GM18907 (cell line): ENCODE measurements around the gene SGSM1.

Experiments used
- ATAC-seq: cut with Tn5 transposase; IDR thresholded peaks from one replicate; pipeline ENCODE4 v1.9.1; 2021; ENCODE audit warnings: mild to moderate bottlenecking, moderate library complexity; ENCODE audit not compliant: unreplicated experiment

SGSM1 gene

DNA sequence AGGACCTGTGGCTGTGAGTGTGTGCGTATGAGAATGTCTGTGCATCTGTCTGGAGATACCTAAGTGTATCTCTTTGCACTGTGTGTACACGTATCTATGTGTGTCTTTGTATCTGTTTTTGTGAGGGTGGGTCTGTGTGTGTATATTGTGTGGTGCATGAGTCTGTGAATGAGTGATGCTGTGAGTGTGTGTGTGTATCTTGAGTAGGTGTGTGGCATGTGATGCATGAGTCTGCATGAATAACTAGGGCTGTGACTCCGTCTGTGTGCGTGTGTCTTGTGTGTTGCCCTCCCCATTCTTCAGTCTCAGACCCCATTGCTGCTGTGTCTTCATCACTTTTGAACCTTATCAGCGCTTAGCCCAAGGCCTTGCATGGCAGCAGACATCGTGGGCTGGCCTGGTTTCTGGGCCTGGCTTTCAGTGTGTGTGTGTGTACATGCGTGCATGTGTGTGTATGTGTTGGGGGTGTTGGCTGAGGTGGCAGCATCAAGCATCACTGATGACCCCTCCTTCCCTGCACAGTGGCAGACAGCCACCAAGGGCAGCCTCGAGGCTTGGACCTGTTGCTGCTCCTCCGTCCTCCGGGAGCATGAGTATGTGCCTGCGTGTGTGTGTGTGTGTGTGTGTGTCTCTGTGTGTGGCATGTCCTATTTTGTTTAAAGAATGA, 1.4 kb downstream of the SGSM1 start:
- ATAC-seq = no peak

DNA sequence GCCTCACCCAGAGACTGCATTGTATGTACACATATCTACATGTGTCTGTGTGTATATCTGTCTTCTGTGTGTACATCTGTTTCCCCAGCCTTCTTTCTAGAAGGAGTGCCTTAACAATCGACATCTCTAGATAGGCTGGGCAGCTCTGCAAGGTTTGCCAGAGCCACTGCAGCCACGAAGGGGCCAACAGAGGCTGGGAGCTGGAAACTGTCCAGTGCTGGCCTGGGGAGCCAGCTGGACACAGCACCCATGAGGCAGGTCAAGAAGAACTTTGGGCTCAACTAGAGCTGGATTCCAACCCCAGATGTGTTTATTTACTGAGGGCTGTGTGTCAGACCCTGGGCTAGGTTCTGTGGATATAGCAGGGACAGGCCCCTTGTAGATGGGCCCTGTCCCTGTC, 3.3 kb downstream of the SGSM1 start:
- no peak for ATAC-seq

DNA sequence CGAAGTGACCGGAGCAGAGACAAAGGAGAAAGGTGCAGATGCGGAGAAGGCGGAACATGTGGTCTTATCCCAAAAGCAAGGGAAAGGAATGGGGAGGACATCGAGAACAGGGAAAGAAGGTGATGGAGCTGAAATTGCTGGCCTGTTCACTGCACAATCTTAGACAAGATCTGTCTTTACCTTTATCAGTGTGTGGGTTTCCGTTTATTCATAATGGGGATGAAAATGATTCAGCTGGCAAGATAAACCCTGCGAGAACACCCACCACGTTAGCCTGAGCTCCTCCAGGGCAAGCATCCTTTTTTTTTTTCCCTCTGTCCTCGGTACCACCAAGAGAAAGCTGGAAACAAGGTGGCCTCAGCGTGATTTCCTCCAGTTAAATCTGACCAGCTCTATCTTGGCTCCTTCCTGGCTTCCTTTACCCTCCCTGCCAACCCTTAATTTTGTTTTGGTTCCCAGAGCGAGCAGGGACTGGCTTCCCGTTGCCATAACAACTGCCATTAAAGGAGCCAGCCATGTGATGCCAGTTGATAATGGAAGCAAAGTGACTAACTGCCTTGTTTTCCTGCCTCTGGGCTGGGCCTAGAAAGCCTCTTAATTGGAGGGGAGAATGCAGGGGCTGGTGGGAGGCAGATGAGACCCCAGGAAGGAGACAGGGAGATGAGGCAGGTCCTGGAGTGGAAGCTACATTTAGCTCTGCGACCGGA, 4.2 kb downstream of the SGSM1 start:
- no peak for ATAC-seq

DNA sequence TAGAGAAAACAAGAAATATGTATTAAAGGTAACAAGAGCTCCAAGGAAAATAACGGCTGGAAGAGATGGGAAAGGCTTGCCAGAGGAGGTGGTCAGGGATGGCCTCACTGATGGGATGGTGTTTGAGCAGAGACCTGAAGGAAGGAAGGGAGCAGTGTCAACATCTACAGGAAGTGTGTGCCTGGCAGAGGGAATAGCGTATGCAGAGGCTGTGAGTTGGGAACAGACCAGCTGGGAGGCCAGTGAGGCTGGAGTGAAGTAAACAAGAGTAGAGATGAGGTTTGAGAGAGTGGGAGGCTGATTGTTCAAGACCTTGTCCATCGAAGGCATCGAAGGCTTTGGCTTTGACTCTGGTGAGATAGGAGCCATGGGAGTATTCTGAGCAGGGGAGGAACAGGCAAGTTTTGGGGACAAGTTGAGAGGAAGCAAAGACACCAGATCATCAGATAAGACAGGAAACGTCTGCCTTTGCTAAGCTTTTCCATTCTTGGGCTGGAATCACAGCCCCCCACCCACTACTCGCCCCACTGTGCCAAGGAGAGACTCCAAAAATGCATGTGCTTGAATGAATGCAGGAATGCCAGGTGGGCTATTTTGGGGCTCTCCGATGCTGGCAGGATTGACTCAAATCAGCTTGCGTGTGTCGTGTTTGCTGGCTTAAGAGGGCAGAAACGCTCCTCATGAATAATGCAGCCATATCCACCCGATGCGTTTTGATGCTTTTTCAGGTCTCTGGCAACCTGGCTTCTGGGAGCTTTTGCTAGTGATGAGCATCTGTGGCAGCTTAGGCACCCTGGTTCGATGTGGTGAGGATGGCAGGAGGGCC, 7.2 kb downstream of the SGSM1 start:
- no peak for ATAC-seq

- ATAC-seq = no peak
Observed at GRCh38 chr22:24813861-24814770, 8.1 kb downstream of the SGSM1 start.

DNA sequence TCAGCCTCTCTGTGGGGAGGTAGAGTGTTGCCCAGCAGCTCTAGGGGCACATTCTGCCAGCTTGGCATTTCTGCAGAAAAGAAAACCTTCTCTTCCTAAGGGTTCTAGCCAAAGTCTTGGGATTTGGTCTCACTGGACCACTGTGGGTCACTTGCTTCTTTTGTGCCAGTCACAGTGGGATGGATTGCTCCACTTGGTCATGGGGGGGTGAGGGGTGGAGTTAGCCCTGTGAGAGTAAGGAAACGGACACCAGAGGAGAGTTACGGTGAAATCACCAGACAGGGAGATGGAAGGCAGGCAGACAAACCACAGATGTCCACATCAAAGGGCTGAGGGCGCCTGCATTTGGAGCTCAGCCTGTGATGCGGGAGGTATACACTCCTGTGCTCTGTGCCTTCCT, 10.8 kb downstream of the SGSM1 start:
- no peak for ATAC-seq

- no peak for ATAC-seq
Observed at GRCh38 chr22:24819487-24819886, 13.5 kb downstream of the SGSM1 start.

DNA sequence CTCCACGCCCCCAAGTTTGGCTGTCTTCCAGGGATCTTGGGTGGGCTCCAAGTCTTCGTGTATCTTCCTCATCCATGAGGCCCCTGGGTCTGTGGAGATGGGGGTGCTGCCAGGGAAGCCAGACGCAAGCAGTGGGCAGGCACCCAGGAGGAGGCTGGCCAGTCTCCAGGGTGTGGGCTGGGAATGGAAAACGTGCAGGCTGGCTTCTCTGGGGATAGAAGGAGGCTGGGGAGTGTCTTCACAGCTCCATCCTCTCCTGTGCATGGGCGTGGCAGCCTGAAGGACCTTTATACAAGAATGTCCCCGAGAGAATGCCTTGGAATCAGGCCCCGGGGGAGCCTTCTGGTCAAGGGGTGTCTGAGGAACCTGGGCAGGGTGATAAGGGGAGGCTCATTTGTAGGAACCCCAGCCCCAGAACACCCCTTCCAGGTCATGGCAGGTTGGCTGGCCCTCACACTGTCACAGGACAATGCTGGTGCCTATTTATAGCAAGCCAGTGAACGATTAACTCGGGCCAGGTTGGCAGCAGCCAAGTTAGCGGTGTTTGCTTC, 14.0 kb downstream of the SGSM1 start:
- no peak for ATAC-seq

DNA sequence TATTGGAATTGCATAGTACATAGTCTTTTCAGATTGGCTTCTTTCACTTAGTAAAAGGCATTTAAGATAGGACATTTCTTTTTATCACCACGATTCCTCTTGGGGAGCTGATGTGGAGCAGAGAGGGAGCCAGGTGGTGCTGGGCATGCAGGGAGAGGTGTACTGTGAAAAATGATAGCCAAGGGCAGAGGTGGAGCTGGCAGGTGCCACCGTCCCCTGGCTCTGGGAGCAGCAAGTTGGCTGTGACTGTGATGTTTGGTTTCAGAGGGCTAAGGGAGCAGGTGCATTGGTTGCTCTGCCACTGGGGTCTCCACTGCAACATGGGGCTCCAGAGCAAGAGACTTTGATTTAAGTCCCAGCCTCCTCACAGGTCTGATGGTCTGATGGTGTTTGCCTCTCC, 16.5 kb downstream of the SGSM1 start:
- no peak for ATAC-seq

DNA sequence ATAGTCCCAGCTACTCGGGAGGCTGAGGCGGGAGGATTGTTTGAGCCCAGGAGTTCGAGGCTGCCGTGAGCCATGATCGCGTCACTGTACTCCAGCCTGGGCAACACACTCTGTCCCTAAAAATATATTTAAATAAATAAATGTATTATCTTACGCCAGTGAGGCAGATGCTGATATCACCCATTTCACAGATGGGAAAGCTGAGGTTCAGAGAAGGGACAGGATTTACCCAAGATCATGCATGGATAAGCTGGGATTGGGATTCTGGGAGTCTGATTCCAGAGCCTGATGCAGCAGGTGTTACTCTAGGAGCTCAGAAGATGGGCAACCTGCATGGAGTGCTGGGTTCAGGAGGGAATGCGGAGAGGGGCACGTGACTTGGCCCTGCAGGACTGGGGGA, 17.8 kb downstream of the SGSM1 start:
- no peak for ATAC-seq

- no peak for ATAC-seq
Observed at GRCh38 chr22:24824250-24824649, 18.2 kb downstream of the SGSM1 start.

DNA sequence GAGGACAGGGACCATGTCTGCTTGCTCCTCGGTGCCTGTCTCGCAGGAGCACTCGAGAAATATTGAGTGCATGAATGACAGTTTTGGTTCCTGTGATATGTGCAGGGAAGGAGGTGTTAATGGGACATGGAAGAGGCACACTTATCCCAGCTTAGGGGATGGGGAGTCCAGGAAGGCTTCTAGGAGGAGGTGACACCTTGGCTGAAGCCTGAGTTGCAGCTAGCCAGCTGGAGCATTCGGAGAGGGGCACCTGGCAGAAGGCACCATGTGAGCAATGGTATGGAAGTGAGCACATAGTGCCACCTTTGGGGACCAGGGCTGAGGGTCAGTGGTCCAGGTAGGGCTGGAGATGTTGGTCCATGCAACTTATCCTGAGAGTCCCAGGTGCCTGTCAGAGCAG, 18.9 kb downstream of the SGSM1 start:
- no peak for ATAC-seq

DNA sequence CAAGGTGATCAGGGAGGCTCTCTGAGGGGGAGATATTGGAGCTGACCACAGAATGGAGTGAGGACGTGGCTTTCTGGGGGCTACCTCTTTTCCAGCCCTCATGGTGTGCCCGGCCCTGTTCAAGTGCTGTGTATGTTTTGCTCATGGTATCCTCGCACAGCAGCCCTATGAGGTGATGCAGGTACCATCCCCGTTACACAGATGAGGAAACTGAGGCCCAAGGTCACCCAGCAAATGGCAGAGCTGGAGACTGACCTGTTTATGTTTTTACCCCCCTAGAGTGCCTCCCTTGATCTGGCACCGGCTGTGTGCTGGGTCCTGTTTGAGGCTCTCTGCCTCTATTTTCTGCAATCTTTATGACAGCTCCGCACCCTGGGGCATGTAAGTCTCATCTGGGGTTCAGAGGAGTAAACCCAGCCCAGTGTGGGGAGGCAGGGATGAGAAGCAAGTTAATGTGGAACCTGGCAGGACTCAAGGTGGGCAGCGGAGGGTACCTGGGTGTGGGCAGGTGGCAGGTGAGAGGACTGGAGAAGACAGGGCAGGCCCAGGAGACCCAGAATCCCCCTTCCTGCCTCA, 20.8 kb downstream of the SGSM1 start:
- no peak for ATAC-seq

DNA sequence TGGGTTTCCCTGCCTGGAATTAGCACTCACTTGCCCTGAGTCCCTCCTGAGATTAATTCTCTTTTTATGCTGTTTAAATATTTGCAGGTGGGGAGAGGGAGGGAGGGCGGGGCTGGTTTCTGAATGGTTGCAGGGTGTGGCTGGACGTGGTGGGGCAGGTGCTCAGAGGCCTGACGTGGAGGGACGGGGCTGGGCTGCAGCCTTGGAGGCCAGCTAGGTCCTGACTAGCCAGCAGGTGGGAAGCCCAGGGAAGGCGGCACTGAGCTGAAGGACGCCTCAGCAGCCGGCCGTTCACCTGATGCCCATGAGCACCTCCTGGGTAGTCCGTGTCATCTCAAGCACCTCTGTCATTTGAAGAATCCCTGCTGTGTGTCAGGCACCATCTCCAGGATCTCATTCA, 21.3 kb downstream of the SGSM1 start:
- no peak for ATAC-seq

GRCh38 chr22:24830205-24830979, 24.4 kb downstream of the SGSM1 start:
- no peak for ATAC-seq

DNA sequence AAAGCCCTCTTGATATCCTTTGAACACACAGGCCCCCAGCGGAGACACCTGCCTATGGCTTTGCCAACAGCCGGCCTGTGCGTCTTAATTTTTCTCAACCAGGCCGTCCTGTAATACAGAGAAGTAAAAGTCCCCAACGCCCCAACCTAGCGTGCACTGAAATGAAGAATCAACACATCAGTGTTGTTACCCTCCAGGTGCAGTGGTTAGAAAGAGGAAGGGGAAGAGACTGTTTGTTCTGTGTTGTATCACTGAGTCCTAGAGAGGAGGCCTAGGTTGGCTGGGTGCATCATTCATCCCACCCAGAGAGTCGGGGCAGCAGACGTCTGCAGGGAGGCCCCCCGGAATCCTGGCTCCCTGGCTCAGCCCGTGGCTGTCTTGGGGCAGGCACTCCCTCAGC, 25.7 kb downstream of the SGSM1 start:
- ATAC-seq = no peak

DNA sequence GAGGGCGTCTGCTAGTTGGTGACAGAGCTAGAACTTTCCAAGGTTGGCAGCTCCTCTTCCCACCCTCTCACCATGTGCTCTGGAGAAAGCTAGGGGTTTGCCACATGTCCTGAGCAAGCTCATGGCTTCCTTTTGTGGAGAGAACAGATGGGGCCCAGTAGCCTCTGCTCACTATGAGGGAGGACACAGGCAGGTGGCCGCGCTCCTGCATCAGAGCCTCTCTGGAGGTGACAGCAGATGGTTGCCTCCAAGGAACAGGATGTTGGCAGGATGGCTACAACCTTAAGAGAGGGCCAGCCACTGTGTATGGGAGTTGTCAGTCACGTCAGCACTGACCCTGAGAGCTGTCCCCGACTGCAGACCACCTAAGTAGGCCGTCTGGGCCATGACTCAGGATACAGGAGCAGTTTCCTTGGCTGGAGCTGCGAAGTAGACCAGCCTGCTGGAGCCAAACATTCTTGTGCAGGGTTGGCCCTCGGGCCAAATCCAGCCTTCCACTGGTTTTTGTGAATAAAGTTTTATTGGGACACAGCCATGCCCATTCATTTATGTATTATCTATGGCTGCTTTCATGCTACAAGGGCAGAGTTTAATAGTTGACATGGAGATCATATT, 28.0 kb downstream of the SGSM1 start:
- no peak for ATAC-seq

DNA sequence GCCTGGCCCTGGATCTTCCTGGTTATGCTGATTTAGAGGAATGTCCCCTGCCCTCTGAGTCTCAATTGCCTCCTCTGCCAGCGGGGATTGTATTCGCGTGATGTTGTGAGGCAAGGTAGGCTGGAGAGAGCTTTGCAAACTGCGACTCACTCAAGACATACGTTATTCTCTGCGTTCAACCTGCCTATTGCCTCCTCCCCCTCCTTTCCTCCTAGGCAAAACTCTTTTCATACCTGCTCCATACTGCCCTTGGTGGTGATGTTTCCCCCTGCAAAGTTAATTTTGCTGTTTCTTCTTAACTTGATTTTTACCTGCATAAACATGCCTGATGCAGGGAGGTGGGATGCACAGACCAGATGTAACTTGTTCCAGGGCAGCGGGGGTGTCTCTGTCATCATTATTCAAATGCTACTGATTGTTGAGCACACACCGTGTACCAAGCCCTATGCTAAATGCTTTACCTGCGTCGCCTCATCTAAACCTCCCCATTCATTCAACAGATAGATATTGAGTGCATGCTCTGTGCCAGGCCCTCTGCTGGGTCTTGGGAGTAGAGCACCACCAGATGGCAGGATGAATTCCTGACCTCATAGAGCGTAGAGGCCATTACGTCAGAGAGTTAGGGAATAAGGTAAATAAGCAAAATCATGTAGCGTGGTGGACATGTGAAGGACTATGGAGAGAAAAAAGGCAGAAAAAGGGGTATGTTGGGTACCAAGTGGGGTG, 29.0 kb downstream of the SGSM1 start:
- no peak for ATAC-seq
